ENCODE results near the gene CHDH. TPM values are rescaled to one million over a fixed set of nuclear protein-coding genes. Genes with fewer than 3 reads are reported as not detected.

Gene CHDH
- total and polyA plus RNA-seq, 2 experiments from 2014 or later: 2.3 to 6.6 TPM

DNA sequence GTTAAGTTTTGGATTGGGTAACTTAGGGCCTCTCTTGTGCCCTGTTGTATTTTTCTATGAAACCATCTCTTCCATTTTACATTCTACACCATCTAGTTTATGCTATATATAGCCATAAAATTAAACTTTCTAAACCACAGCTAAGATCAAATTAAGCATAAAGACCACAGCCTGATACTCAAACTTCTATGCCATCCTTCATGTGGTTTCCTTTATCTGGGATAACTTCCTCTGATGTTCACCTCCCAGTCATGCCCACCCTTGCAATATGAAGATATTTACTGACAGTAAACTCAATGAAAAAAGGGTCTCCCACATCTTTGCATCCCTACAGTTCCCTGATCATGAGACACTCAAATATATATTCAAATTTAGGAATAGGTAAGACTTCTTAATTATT is 41.2 kb upstream of the CHDH start (continued):
- TF ChIP-seq, protein P1, sequence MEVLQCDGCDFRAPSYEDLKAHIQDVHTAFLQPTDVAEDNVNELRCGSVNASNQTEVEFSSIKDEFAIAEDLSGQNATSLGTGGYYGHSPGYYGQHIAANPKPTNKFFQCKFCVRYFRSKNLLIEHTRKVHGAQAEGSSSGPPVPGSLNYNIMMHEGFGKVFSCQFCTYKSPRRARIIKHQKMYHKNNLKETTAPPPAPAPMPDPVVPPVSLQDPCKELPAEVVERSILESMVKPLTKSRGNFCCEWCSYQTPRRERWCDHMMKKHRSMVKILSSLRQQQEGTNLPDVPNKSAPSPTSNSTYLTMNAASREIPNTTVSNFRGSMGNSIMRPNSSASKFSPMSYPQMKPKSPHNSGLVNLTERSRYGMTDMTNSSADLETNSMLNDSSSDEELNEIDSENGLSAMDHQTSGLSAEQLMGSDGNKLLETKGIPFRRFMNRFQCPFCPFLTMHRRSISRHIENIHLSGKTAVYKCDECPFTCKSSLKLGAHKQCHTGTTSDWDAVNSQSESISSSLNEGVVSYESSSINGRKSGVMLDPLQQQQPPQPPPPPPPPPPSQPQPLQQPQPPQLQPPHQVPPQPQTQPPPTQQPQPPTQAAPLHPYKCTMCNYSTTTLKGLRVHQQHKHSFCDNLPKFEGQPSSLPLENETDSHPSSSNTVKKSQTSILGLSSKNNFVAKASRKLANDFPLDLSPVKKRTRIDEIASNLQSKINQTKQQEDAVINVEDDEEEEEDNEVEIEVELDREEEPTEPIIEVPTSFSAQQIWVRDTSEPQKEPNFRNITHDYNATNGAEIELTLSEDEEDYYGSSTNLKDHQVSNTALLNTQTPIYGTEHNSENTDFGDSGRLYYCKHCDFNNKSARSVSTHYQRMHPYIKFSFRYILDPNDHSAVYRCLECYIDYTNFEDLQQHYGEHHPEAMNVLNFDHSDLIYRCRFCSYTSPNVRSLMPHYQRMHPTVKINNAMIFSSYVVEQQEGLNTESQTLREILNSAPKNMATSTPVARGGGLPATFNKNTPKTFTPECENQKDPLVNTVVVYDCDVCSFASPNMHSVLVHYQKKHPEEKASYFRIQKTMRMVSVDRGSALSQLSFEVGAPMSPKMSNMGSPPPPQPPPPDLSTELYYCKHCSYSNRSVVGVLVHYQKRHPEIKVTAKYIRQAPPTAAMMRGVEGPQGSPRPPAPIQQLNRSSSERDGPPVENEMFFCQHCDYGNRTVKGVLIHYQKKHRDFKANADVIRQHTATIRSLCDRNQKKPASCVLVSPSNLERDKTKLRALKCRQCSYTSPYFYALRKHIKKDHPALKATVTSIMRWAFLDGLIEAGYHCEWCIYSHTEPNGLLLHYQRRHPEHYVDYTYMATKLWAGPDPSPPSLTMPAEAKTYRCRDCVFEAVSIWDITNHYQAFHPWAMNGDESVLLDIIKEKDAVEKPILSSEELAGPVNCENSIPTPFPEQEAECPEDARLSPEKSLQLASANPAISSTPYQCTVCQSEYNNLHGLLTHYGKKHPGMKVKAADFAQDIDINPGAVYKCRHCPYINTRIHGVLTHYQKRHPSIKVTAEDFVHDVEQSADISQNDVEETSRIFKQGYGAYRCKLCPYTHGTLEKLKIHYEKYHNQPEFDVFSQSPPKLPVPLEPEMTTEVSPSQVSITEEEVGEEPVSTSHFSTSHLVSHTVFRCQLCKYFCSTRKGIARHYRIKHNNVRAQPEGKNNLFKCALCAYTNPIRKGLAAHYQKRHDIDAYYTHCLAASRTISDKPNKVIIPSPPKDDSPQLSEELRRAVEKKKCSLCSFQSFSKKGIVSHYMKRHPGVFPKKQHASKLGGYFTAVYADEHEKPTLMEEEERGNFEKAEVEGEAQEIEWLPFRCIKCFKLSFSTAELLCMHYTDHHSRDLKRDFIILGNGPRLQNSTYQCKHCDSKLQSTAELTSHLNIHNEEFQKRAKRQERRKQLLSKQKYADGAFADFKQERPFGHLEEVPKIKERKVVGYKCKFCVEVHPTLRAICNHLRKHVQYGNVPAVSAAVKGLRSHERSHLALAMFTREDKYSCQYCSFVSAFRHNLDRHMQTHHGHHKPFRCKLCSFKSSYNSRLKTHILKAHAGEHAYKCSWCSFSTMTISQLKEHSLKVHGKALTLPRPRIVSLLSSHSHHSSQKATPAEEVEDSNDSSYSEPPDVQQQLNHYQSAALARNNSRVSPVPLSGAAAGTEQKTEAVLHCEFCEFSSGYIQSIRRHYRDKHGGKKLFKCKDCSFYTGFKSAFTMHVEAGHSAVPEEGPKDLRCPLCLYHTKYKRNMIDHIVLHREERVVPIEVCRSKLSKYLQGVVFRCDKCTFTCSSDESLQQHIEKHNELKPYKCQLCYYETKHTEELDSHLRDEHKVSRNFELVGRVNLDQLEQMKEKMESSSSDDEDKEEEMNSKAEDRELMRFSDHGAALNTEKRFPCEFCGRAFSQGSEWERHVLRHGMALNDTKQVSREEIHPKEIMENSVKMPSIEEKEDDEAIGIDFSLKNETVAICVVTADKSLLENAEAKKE (CRISPR knock-in tag; IDR thresholded peaks at IDR 0.05): no peak
- TF ChIP-seq, protein P2, sequence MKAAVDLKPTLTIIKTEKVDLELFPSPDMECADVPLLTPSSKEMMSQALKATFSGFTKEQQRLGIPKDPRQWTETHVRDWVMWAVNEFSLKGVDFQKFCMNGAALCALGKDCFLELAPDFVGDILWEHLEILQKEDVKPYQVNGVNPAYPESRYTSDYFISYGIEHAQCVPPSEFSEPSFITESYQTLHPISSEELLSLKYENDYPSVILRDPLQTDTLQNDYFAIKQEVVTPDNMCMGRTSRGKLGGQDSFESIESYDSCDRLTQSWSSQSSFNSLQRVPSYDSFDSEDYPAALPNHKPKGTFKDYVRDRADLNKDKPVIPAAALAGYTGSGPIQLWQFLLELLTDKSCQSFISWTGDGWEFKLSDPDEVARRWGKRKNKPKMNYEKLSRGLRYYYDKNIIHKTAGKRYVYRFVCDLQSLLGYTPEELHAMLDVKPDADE (IDR thresholded peaks at IDR 0.05): no peak
- TF ChIP-seq STAT1 (IDR thresholded peaks at IDR 0.05; ENCODE audit: unreplicated experiment) (no peak), ZNF114 (CRISPR knock-in tag; IDR thresholded peaks at IDR 0.05) (no peak), POLR2AphosphoS5 (IDR thresholded peaks at IDR 0.05; ENCODE audit: low read depth) (no peak), JUNB (IDR thresholded peaks at IDR 0.05; ENCODE audit: unreplicated experiment) (no peak), CREB1 (CRISPR knock-in tag; IDR thresholded peaks at IDR 0.05; ENCODE audit: low read depth) (no peak), EZH2phosphoT487 (IDR thresholded peaks at IDR 0.05; ENCODE audit: unreplicated experiment) (no peak), EZH2 (IDR thresholded peaks at IDR 0.05; ENCODE audit: low read depth, unreplicated experiment) (no peak), NANOG (IDR thresholded peaks at IDR 0.05; ENCODE audit: borderline replicate concordance) (no peak)
- TF ChIP-seq, protein P3, sequence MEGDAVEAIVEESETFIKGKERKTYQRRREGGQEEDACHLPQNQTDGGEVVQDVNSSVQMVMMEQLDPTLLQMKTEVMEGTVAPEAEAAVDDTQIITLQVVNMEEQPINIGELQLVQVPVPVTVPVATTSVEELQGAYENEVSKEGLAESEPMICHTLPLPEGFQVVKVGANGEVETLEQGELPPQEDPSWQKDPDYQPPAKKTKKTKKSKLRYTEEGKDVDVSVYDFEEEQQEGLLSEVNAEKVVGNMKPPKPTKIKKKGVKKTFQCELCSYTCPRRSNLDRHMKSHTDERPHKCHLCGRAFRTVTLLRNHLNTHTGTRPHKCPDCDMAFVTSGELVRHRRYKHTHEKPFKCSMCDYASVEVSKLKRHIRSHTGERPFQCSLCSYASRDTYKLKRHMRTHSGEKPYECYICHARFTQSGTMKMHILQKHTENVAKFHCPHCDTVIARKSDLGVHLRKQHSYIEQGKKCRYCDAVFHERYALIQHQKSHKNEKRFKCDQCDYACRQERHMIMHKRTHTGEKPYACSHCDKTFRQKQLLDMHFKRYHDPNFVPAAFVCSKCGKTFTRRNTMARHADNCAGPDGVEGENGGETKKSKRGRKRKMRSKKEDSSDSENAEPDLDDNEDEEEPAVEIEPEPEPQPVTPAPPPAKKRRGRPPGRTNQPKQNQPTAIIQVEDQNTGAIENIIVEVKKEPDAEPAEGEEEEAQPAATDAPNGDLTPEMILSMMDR (conservative IDR thresholded peaks at IDR 0.05; ENCODE audit: low read depth in 2 of 2): no peak
